GM23248 (cell line): ENCODE results near the gene LLGL2.

ENCODE experiments used
- EZH2 ChIP-seq: fragments of 200-600 bp; sonication (generic); IDR thresholded peaks from 2 replicates; pipeline ENCODE4 v1.6.1; 2018; ENCODE audit warnings: antibody characterized with exemption, mild to moderate bottlenecking; ENCODE audit not compliant: insufficient read depth, poor library complexity, severe bottlenecking
- EZH2phosphoT487 ChIP-seq: fragments of 200-600 bp; sonication (generic); IDR thresholded peaks from 2 replicates; pipeline ENCODE4 v1.6.1; 2018; ENCODE audit warnings: antibody characterized with exemption, moderate library complexity, mild to moderate bottlenecking, low read depth; ENCODE audit not compliant: insufficient read depth

DNA sequence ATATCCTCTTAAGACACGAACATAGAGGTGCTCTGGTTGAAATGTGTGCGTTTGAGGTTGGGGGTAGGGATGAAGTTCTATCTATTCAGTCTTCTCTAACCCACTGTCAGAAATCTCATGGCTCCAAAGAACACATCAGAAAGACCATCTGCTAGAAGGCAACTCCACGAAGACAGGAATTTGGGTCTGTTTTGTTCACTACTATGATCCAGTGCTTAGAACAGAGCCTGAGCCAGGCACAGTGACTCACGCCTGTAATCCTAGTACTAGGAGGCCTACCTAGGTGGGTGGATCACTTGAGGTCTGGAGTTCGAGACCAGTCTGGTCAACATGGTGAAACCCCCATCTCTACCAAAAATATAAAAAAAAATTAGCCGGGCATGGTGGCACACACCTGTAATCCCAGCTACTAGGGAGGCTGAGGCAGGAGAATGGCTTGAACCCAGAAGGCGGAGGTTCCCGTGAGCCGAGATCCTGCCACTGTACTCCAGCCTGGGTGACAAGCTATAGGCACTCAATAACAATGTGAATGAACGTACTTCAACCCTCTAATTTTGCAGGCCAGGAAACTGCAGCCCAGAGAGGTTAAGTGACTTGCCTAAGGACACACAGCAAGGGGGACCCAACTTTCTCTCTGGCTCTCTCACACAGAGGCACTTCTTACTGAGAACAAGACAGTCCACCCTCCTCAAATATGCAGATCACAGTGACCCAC, 12.4 kb upstream of the LLGL2 start:
- TF ChIP-seq EZH2 (no peak), EZH2phosphoT487 (no peak)
